NCI-H345 treated with DMSO at 0.1 percent for 48 hours (cell line): ENCODE results near the gene ALOX15B.

Experiments
- DNase-seq: peaks from one replicate; lab custom pipeline; 2025; ENCODE audit not compliant: unreplicated experiment; lab: John Stamatoyannopoulos, UW

ALOX15B gene

DNA sequence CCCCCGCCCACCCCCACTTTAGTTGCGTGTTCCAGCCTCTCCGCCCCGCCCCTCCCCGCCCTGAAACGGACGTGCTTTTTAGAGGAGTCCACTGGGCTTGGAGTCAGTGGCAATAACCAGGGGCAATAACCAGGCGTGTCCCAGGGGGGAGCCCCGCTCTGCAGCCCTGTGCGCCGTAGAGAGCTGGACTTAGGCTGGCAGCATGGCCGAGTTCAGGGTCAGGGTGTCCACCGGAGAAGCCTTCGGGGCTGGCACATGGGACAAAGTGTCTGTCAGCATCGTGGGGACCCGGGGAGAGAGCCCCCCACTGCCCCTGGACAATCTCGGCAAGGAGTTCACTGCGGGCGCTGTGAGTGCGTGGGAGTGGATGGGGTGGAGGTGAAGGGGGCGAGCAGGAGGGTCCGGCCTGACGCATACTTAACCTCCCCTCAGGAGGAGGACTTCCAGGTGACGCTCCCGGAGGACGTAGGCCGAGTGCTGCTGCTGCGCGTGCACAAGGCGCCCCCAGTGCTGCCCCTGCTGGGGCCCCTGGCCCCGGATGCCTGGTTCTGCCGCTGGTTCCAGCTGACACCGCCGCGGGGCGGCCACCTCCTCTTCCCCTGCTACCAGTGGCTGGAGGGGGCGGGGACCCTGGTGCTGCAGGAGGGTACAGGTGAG is at the start of gene ALOX15B:
TSS of gene ALOX15B (plus strand) at position 106 of the 657 bp plus-strand sequence. CDS start at position 203, 97 bp downstream.
- DNase-seq, result no peak

DNA sequence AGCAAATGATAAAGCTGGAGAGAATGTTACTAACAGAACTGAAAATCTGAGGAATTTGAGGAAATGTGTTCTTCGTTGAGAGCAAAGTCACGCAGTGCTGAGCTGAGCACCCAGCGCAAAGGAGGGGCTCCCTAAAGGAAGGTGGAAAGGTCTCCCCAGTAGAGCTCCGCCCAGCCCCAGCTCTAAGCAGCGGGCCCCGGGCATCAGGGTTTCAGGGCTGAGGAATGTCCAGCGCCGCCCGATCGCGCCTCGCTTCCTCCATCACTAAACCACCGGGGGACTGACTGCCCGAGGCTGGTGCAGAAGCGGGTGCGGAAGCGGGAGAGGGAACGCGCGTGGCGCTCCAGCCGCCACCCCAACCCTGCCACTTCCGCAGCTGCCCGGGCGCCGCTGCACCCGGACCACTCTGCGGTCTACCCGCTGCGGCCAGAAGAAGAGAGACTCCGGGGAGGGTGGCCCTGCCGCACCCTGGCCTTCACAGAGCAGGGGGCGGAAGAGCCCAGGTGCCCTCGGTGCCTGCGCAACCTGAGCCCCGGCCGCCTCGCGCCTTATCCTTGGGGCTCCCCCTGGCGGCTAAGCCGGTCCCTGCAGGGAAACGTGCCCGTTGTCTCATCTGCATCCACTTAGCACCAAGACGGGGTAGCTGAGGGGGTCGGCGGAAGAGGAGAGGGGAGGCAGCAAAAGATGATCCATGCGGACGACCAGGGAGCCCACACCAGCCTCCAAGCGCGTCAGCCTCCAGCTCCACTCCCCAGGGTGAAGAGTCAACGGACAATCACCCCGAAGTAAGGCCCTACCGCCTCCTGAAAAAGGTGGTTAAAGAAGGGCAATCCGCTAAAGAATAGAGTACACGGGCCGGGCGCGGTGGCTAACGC is 48.8 kb upstream of the ALOX15B start:
- DNase-seq, result peak; percentile 23

GRCh38 chr17:7992516-7992915 is 46.3 kb upstream of the ALOX15B start:
- no peak for DNase-seq

- DNase-seq, result no peak
Observed at GRCh38 chr17:7992924-7993323, 45.9 kb upstream of the ALOX15B start.

- no peak for DNase-seq
Observed at GRCh38 chr17:7993972-7994589, 44.8 kb upstream of the ALOX15B start.

- DNase-seq, result no peak
Observed at GRCh38 chr17:7995724-7996123, 43.1 kb upstream of the ALOX15B start.

- DNase-seq, result no peak
Observed at GRCh38 chr17:7997186-7997585, 41.7 kb upstream of the ALOX15B start.

DNA sequence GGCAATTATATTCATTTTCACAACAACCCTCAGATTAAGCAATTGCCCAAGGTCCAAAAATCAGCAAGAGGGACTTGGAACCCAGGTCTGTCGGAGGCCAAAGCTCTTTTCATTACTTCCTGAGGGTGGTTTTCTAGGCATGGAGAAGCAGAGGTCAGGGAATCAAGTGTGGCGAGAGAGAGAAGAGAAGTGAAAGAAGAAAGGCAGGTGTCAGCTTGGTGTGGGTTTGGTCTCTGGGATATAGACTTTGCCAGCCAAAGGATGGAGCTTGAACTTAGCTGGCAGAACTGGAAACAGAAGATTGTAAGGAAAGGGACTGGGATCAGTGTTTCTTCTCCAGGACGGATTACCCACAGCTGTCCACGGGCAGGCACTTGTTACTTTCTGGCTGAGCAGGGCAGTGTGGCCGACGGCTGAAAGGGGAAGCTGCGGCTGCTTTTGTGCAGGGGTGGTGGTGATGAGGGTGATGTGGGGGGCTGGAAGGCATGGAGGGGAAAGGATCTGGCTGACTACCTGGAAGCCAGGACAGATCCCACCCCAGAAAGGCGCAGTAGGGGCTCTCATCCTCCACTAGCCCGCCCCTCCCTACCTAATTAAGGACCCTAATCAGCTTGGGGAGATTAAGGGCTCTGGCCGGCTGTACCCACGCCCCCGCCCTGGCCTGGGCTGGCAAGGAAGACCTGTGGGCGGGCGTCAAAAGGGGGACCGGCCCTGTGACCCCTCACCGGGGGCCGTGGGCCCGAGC is 36.7 kb upstream of the ALOX15B start, which contains the start of gene GUCY2D:
TSS of gene GUCY2D (plus strand) at position 640 of the 745 bp plus-strand sequence. CDS start 433 bp downstream, outside the sequence.
- DNase-seq, result no peak

GRCh38 chr17:8002721-8003593 is 35.9 kb upstream of the ALOX15B start:
- DNase-seq, result no peak

- no peak for DNase-seq
Observed at GRCh38 chr17:8003594-8004181, 35.2 kb upstream of the ALOX15B start.

DNA sequence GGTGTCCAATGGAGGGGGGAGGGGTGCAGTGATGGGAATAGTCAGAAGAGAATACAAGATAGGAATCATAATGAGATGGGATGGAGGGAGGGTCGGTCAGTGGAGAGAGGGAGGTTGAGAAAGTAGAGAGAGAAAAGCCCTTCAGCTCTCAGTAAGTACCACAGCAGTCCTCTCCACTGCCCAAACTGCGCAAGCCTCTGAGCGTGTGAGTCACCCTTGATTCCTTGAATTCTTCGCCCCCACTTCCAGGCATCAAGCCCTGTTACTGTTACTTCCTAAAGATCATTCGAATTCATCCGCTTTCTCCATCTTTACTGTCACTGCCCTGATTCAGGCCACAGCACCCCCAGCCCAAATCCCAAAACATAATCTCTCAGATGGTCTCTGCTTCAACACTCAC is 34.0 kb upstream of the ALOX15B start:
- DNase-seq, result no peak

- no peak for DNase-seq
Observed at GRCh38 chr17:8005357-8005756, 33.5 kb upstream of the ALOX15B start.

GRCh38 chr17:8005967-8006730 is 32.7 kb upstream of the ALOX15B start:
- DNase-seq, result no peak

GRCh38 chr17:8006836-8007680 is 31.8 kb upstream of the ALOX15B start:
- DNase-seq, result no peak

- DNase-seq, result no peak
Observed at GRCh38 chr17:8007836-8008235, 31.0 kb upstream of the ALOX15B start.

DNA sequence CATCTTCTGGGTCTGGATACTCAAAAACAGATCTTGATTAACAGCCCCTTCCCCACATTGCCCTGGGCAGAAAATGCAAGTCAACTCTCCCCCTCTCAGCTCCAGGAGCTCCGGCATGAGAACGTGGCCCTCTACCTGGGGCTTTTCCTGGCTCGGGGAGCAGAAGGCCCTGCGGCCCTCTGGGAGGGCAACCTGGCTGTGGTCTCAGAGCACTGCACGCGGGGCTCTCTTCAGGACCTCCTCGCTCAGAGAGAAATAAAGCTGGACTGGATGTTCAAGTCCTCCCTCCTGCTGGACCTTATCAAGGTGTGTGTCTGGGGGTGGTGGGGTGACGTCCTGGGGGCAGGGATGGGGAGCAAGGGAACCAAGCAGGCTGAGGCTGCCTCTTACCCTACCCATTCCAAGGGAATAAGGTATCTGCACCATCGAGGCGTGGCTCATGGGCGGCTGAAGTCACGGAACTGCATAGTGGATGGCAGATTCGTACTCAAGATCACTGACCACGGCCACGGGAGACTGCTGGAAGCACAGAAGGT is 26.7 kb upstream of the ALOX15B start:
- DNase-seq, result no peak

- DNase-seq, result no peak
Observed at GRCh38 chr17:8012996-8013640, 25.7 kb upstream of the ALOX15B start.
